ENCODE data around the gene SRRM1. TPM values are rescaled to one million over a fixed set of nuclear protein-coding genes. Genes with fewer than 3 reads are reported as not detected.

The SRRM1 gene
- total and polyA plus RNA-seq, 2 experiments from 2014 or later: 61.6 to 84.3 TPM

- Histone ChIP-seq H3K4me2 (no peak overlapping the region), H2AFZ (no peak overlapping the region), H3K4me3 (no peak overlapping the region), H3K27ac (no peak overlapping the region), H3K36me3 (replicated peaks; ENCODE audit: insufficient read depth, low read depth) (no peaks in the 10 kb centered on the region), H3K79me2 (no peaks in the 10 kb centered on the region), H3K4me1 (ENCODE audit: insufficient read depth) (peaks cover 10% of the 10 kb centered on the region), H3K27me3 (no peaks in the 10 kb centered on the region), H4K20me1 (ENCODE audit: insufficient read depth, poor library complexity, severe bottlenecking) (no peaks in the 10 kb centered on the region), H3K9me3 (ENCODE audit: low read depth) (no peaks in the 10 kb centered on the region), H3K9me2 (replicated peaks; ENCODE audit: insufficient read depth) (no peaks in the 10 kb centered on the region)
- WGBS (ENCODE audit: low lambda C conversion rate, missing lambda C conversion rate): 94% methylated on average over 5 of the region's 5 CpGs
- TF ChIP-seq EZH2 (IDR thresholded peaks at IDR 0.05; ENCODE audit: borderline replicate concordance) (no peak), CTCF (IDR thresholded peaks at IDR 0.05; ENCODE audit: poor library complexity) (no peak), EZH2phosphoT487 (IDR thresholded peaks at IDR 0.05; ENCODE audit: low read depth, severe bottlenecking, unreplicated experiment) (no peak)
- no peak for DNase-seq (ENCODE audit: low spot score)
These were observed 66.8 kb downstream of the SRRM1 start for GRCh38 chr1:24709791-24710441.

GRCh38 chr1:24711329-24711728 lies 68.2 kb downstream of the SRRM1 start:
- Histone ChIP-seq H3K79me2 (no peaks in the 10 kb centered on the region), H3K4me2 (no peak overlapping the region), H3K36me3 (replicated peaks; ENCODE audit: insufficient read depth, low read depth) (no peaks in the 10 kb centered on the region), H3K9me3 (ENCODE audit: low read depth) (no peaks in the 10 kb centered on the region), H3K27me3 (no peaks in the 10 kb centered on the region), H3K4me1 (ENCODE audit: insufficient read depth) (no peaks in the 10 kb centered on the region), H3K9me2 (replicated peaks; ENCODE audit: insufficient read depth) (no peaks in the 10 kb centered on the region), H3K4me3 (no peak overlapping the region), H3K27ac (no peak overlapping the region), H4K20me1 (ENCODE audit: insufficient read depth, poor library complexity, severe bottlenecking) (no peaks in the 10 kb centered on the region), H2AFZ (no peak overlapping the region)
- 82% methylated on average over 4 of the region's 4 CpGs for WGBS (ENCODE audit: low lambda C conversion rate, missing lambda C conversion rate)
- no peak for DNase-seq (ENCODE audit: low spot score)
- no peak for TF ChIP-seq CTCF (IDR thresholded peaks at IDR 0.05; ENCODE audit: poor library complexity)
- no peak for TF ChIP-seq EZH2 (IDR thresholded peaks at IDR 0.05; ENCODE audit: borderline replicate concordance)
- no peak for TF ChIP-seq EZH2phosphoT487 (IDR thresholded peaks at IDR 0.05; ENCODE audit: low read depth, severe bottlenecking, unreplicated experiment)

- no peaks in the 10 kb centered on the region for H3K9me3 ChIP-seq (ENCODE audit: low read depth)
- DNase-seq (ENCODE audit: low spot score): no peak
- H3K27me3 ChIP-seq: no peaks in the 10 kb centered on the region
- H3K4me1 ChIP-seq (ENCODE audit: insufficient read depth): no peaks in the 10 kb centered on the region
- no peaks in the 10 kb centered on the region for H3K9me2 ChIP-seq (replicated peaks; ENCODE audit: insufficient read depth)
- no peak overlapping the region for H3K4me3 ChIP-seq
- no peak for TF ChIP-seq CTCF (IDR thresholded peaks at IDR 0.05; ENCODE audit: poor library complexity)
- TF ChIP-seq EZH2phosphoT487 (IDR thresholded peaks at IDR 0.05; ENCODE audit: low read depth, severe bottlenecking, unreplicated experiment): no peak
- TF ChIP-seq EZH2 (IDR thresholded peaks at IDR 0.05; ENCODE audit: borderline replicate concordance): no peak
- no peak overlapping the region for H3K4me2 ChIP-seq
- H4K20me1 ChIP-seq (ENCODE audit: insufficient read depth, poor library complexity, severe bottlenecking): no peaks in the 10 kb centered on the region
- no peaks in the 10 kb centered on the region for H3K36me3 ChIP-seq (replicated peaks; ENCODE audit: insufficient read depth, low read depth)
- 90% methylated on average over 4 of the region's 4 CpGs for WGBS (ENCODE audit: low lambda C conversion rate, missing lambda C conversion rate)
- H3K79me2 ChIP-seq: no peaks in the 10 kb centered on the region
- H3K27ac ChIP-seq: no peak overlapping the region
- no peak overlapping the region for H2AFZ ChIP-seq
These were observed 70.1 kb downstream of the SRRM1 start for GRCh38 chr1:24713176-24713575.
